Measurements from ENCODE around the gene EGR4.
"Not testable (repeated sequence)": the region's sequence is repeated elsewhere in the genome, so short reads cannot be mapped to it uniquely, and the experiment has no call there.

DNA sequence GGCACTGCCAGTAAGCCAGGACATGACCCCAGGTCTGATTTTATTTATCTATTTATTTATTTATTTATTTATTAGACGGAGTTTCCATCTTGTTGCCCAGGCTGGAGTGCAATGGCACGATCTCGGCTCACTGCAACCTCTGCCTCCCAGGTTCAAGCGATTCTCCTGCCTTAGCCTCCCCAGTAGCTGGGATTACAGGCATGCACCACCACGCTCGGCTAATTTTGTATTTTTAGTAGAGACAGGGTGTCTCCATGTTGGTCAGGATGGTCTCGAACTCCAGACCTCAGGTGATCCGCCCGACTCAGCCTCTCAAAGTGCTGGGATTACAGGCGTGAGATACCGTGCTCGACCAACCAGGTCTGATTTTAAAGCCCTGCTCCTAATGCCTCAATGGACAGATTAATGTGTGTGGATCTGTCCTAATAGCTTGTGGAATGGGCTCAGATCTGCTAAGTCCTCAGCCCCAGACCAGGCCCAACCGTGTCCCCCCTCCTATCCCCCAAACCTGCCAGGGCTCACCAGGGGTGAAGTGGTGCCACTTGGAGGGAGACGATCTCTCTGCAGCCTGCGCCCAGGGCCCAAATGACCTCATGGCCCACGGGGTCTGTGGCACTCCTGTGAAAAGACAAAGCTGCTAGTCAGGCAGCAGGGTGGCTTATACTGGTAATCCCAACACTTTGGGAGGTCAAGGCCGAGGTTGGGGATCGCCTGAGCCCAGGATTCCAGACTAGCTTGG is 30.5 kb downstream of the EGR4 start:
- TF ChIP-seq, protein P1, sequence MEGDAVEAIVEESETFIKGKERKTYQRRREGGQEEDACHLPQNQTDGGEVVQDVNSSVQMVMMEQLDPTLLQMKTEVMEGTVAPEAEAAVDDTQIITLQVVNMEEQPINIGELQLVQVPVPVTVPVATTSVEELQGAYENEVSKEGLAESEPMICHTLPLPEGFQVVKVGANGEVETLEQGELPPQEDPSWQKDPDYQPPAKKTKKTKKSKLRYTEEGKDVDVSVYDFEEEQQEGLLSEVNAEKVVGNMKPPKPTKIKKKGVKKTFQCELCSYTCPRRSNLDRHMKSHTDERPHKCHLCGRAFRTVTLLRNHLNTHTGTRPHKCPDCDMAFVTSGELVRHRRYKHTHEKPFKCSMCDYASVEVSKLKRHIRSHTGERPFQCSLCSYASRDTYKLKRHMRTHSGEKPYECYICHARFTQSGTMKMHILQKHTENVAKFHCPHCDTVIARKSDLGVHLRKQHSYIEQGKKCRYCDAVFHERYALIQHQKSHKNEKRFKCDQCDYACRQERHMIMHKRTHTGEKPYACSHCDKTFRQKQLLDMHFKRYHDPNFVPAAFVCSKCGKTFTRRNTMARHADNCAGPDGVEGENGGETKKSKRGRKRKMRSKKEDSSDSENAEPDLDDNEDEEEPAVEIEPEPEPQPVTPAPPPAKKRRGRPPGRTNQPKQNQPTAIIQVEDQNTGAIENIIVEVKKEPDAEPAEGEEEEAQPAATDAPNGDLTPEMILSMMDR (IDR thresholded peaks at IDR 0.05): not testable (repeated sequence)
- TF ChIP-seq POLR2A (IDR thresholded peaks at IDR 0.05): not testable (repeated sequence)
